Fibroblast of villous mesenchyme (primary cell): Measurements from ENCODE around the gene MYH14. TPM values are rescaled to one million over a fixed set of nuclear protein-coding genes. Genes with fewer than 3 reads are reported as not detected.

Source experiments
- DNase-seq: peaks from one replicate; pipeline ENCODE4 v3.0.0-alpha.2; 2010; ENCODE audit warnings: low read depth
- H3K4me3 ChIP-seq: 2 replicates; pipeline ENCODE4 v1.5.1; 2011; ENCODE audit warnings: low read depth, mild to moderate bottlenecking, low read length
- total RNA-seq: library from RNA; depleted of rRNA; stranded (reverse); fragments of >200 nt; gene quantifications from 2 replicates; pipeline ENCODE4 v1.2.3, GENCODE V29; 2012
- TF ChIP-seq, protein P1 (sequence below): IDR thresholded peaks from 2 replicates; pipeline ENCODE4 v1.5.1; 2012; ENCODE audit warnings: low read depth, mild to moderate bottlenecking, low read length; ENCODE audit not compliant: insufficient read depth

Gene MYH14
- total RNA-seq, 1 donor, result not detected

DNA sequence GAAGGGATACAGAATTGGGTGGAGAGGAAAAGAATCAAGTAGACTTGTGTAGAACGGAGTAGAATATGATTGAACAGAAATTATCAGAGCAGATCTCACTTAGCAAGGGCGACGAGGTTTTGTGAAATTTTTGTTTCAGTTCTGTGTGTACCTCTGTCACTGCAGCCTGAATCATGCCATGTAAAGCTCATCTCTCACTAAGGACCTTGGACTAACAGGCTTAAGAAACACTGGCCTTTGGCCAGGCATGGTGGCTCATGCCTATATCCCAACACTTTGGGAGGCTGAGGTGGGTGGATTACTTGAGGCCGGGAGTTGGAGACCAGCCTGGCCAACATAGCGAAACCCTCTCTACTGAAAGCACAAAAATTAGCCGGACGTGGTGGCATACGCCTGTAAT lies 62.6 kb downstream of the MYH14 start:
- no peak overlapping the region for H3K4me3 ChIP-seq
- TF ChIP-seq, protein P1, sequence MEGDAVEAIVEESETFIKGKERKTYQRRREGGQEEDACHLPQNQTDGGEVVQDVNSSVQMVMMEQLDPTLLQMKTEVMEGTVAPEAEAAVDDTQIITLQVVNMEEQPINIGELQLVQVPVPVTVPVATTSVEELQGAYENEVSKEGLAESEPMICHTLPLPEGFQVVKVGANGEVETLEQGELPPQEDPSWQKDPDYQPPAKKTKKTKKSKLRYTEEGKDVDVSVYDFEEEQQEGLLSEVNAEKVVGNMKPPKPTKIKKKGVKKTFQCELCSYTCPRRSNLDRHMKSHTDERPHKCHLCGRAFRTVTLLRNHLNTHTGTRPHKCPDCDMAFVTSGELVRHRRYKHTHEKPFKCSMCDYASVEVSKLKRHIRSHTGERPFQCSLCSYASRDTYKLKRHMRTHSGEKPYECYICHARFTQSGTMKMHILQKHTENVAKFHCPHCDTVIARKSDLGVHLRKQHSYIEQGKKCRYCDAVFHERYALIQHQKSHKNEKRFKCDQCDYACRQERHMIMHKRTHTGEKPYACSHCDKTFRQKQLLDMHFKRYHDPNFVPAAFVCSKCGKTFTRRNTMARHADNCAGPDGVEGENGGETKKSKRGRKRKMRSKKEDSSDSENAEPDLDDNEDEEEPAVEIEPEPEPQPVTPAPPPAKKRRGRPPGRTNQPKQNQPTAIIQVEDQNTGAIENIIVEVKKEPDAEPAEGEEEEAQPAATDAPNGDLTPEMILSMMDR, result no peak
- no peak for DNase-seq

DNA sequence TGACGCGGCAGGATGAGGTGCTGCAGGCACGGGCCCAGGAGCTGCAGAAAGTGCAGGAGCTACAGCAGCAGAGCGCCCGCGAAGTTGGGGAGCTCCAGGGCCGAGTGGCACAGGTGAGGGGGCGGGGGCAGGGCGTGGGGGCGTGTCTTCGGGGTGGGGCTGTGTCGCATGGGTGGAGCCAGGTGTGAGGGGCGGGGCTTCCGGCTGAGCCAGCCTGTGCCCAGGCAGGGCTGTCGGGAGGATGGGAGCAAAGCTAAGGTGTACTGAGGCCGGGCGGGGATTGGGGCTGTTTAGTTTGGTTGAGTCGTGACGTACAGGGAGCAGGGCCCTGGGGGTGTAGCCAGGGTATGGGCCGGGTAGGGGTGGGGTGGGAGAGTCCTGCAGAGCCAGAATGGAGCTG lies 63.5 kb downstream of the MYH14 start:
- no peak for DNase-seq
- H3K4me3 ChIP-seq, result no peak overlapping the region
- TF ChIP-seq, protein P1, result no peak

DNA sequence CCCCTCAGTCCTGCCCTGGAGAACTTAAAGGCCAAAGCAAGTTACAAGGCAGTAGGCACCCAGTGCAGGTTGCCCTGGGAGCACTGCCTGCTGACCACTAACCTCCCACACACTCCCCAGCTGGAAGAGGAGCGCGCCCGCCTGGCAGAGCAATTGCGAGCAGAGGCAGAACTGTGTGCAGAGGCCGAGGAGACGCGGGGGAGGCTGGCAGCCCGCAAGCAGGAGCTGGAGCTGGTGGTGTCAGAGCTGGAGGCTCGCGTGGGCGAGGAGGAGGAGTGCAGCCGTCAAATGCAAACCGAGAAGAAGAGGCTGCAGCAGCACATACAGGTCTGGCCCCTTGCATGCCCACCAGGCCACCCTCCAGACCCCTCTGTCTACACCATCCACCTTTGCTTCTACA lies 64.6 kb downstream of the MYH14 start:
- no peak for DNase-seq
- TF ChIP-seq, protein P1, result no peak
- no peak overlapping the region for H3K4me3 ChIP-seq

DNA sequence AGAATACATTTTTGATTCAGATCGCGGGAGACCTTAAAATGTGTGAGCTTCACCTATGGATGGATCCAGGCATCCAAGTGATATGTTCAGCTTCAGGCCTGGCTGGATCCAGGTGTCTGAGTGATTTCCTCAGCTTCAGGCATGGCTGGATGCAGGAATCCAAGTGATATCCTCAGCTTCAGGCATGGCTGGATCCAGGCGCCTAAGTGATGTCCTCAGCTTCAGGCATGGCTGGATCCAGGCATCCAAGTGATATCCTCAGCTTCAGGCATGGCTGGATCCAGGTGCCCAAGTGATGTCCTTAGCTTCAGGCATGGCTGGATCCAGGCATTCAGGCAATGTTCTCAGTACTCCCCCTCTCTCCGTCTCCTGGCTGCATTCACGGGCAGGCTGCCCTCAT lies 65.1 kb downstream of the MYH14 start:
- H3K4me3 ChIP-seq, result no peak overlapping the region
- no peak for DNase-seq
- TF ChIP-seq, protein P1, result no peak

DNA sequence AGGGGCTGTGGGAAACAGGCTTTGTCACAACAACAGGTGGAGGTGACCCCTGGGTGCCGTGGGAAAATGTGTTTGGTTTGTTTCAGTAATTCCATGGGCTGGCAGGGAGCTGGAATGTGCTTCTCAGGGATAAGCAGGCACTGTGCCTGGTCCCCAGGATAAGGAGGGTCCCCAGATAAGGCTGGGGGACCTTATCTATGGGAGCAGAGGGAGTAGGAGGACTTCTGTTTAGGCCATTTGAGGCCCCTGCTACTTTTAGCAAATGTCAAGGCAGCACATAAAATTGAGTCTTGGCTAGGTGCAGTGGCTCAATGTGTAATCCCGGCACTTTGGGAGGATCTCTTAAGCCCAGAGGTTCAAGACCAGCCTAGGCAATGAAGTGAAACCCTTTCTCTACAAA lies 66.2 kb downstream of the MYH14 start:
- no peak overlapping the region for H3K4me3 ChIP-seq
- DNase-seq, result no peak
- TF ChIP-seq, protein P1, result no peak

DNA sequence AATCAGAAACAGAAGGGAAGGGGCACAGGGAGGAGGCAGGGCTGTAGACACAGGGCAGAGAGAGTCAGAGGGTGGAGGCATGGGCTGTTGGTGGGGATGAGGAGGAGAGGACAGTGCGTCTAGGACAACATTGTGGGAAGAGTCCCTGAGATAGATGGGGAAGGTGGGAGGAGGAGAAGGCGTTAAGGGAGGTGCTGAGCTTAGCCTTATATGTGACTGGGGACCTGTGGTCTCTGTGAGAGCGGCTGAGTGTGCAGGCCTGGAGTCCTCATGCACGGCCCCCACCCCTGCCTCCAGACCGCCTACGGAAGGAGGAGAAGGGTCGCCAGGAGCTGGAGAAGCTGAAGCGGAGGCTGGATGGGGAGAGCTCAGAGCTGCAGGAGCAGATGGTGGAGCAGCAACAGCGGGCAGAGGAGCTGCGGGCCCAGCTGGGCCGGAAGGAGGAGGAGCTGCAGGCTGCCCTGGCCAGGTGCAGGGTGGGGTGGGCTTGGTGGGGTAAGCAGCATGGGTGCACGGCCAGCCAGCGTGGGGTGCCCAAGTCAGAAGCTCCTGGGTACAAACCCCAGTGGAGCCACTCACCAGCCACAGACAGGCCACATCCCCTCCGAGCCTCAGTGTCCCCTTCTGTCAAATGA lies 69.0 kb downstream of the MYH14 start:
- H3K4me3 ChIP-seq, result no peak overlapping the region
- TF ChIP-seq, protein P1, result no peak
- no peak for DNase-seq

DNA sequence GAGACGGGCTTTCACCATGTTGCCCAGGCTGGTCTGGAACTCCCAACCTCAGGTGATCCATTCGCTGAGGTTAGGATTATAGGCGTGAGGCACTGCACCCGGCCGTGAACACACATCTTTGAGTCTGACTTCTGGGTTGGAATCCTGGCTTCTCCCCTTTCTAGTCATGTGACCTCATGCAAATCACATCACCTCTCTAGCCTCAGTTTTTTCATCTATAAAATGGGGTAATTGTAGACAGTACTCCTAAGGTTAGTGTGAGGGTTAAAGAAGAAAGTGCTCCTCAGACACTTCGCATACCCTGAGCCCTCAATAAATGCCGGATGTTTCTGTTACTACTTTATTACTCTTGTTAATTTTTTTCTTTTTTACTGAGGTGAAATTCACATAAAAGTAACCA lies 70.4 kb downstream of the MYH14 start:
- H3K4me3 ChIP-seq, result no peak overlapping the region
- TF ChIP-seq, protein P1, result no peak
- DNase-seq, result no peak
